HCT116 (cell line): ENCODE results near the gene ZCCHC2. TPM values are rescaled to one million over a fixed set of nuclear protein-coding genes. Genes with fewer than 3 reads are reported as not detected.

Source experiments
- ATAC-seq: fragments of 200-7000 bp; cut with Tn5 transposase; 2 replicates; pipeline ENCODE4 v1.9.1; 2020; ENCODE audit warnings: mild to moderate bottlenecking, moderate library complexity
- BruUV-seq: library from RNA; stranded (reverse); fragments of 400-500 nt; replicated peaks from 2 replicates; lab custom pipeline; 2021; lab: Mats Ljungman, UMichigan
- CTCF ChIA-PET: fragments of 300-600 bp; sonication (Branson Sonifier 250); formaldehyde crosslinking; loops from one replicate; lab custom pipeline; 2021; ENCODE audit warnings: antibody characterized with exemption; lab: Charles Lee
- POLR2A ChIA-PET: fragments of 300-600, 350-600 bp; sonication (Branson Sonifier 250); formaldehyde crosslinking; loops from one replicate; lab custom pipeline; 2021; ENCODE audit warnings: antibody characterized with exemption; lab: Charles Lee
- RAD21 ChIA-PET, 2 experiments: fragments of 300-600 bp; sonication (Branson Sonifier 250); formaldehyde crosslinking; loops; one replicate each; lab custom pipeline; 2023; ENCODE audit warnings: low total read pairs in 2 of 2; ENCODE audit not compliant: uncharacterized antibody in 2 of 2, unreplicated experiment in 2 of 2, low non-redundant PET in 1 of 2; lab: Charles Lee
- DNase-seq: peaks from one replicate; pipeline ENCODE4 v3.0.0-alpha.2; 2010; ENCODE audit warnings: low read depth, low spot score
- H2AFZ ChIP-seq: fragments of 200-600 bp; shearing (Covaris generic), sonication (generic); 2 replicates; pipeline ENCODE4 v1.6.1; 2017; ENCODE audit warnings: low read depth, mixed run types, mixed read lengths, antibody characterized with exemption, low read length; ENCODE audit not compliant: poor library complexity, severe bottlenecking
- H3K27ac ChIP-seq: 2 replicates; pipeline ENCODE4 v1.5.1; 2012; ENCODE audit warnings: low read depth, low read length
- H3K27me3 ChIP-seq: fragments of 200-600 bp; sonication (generic); 2 replicates; pipeline ENCODE4 v1.6.1; 2016; ENCODE audit warnings: mixed run types, low read length, mixed read lengths; ENCODE audit not compliant: insufficient read depth
- H3K36me3 ChIP-seq, 2 experiments: fragments of 200-500 bp in 1 of 2; fragments of 200-600 bp in 1 of 2; sonication (Bioruptor generic) in 1 of 2; sonication (generic) in 1 of 2; 2 replicates each; pipeline versions ENCODE4 v1.5.1 to v1.6.1; 2014 to 2016; ENCODE audit warnings: low read length in 2 of 2, inconsistent platforms in 1 of 2, mixed read lengths in 1 of 2, mixed run types in 1 of 2; ENCODE audit not compliant: insufficient read depth in 2 of 2, control insufficient read depth in 1 of 2
- H3K4me1 ChIP-seq, 2 experiments: fragments of 200-600 bp in 1 of 2; sonication (generic) in 1 of 2; 2 replicates each; pipeline versions ENCODE4 v1.5.1 to v1.6.1; 2012 to 2017; ENCODE audit warnings: low read length in 2 of 2, inconsistent platforms in 1 of 2, mild to moderate bottlenecking in 1 of 2, mixed read lengths in 1 of 2, mixed run types in 1 of 2, moderate library complexity in 1 of 2; ENCODE audit not compliant: insufficient read depth in 2 of 2, control insufficient read depth in 1 of 2
- H3K4me2 ChIP-seq: fragments of 200-600 bp; sonication (generic); 2 replicates; pipeline ENCODE4 v1.6.1; 2017; ENCODE audit warnings: mixed run types, low read length, mixed read lengths
- H3K4me3 ChIP-seq, 2 experiments: fragments of 200-600 bp in 1 of 2; sonication (generic) in 1 of 2; replicated peaks in 1 of 2; 2 replicates each; pipeline ENCODE4 v1.5.1; 2011 to 2016; ENCODE audit warnings: low read length in 2 of 2, control low read depth in 1 of 2, low read depth in 1 of 2, mild to moderate bottlenecking in 1 of 2, mixed read lengths in 1 of 2, mixed run types in 1 of 2
- H3K79me2 ChIP-seq: fragments of 200-600 bp; sonication (generic); 2 replicates; pipeline ENCODE4 v1.6.1; 2017; ENCODE audit warnings: mild to moderate bottlenecking, mixed run types, low read length, moderate library complexity, mixed read lengths; ENCODE audit not compliant: insufficient read depth
- H3K9ac ChIP-seq: fragments of 200-600 bp; sonication (generic); 2 replicates; pipeline ENCODE4 v1.6.1; 2016; ENCODE audit warnings: low read length, mixed read lengths
- H3K9me2 ChIP-seq: fragments of 200-600 bp; sonication (generic), shearing (Covaris generic); 2 replicates; pipeline ENCODE4 v1.6.1; 2017; ENCODE audit warnings: mixed run types, mild to moderate bottlenecking, moderate library complexity; ENCODE audit not compliant: insufficient read depth
- H3K9me3 ChIP-seq, 2 experiments: fragments of 200-500 bp in 1 of 2; fragments of 200-600 bp in 1 of 2; sonication (Bioruptor generic) in 1 of 2; sonication (generic) in 1 of 2; 2 replicates each; pipeline ENCODE4 v1.6.1; 2014 to 2017; ENCODE audit warnings: low read length in 2 of 2, mixed read lengths in 2 of 2, inconsistent platforms in 1 of 2, low read depth in 1 of 2, mild to moderate bottlenecking in 1 of 2, mixed run types in 1 of 2, moderate library complexity in 1 of 2; ENCODE audit not compliant: control insufficient read depth in 1 of 2, insufficient read depth in 1 of 2
- H4K20me1 ChIP-seq: fragments of 200-600 bp; sonication (generic), shearing (Covaris generic); 2 replicates; pipeline ENCODE4 v1.6.1; 2017; ENCODE audit warnings: mixed run types, mild to moderate bottlenecking, moderate library complexity; ENCODE audit not compliant: insufficient read depth
- CEBPB ChIP-seq: IDR thresholded peaks from 2 replicates; pipeline ENCODE4 v1.6.1; 2012; ENCODE audit warnings: low read depth
- EGR1 ChIP-seq: IDR thresholded peaks from 2 replicates; pipeline ENCODE4 v1.6.1; 2012; ENCODE audit warnings: low read depth
- ZBTB33 ChIP-seq: IDR thresholded peaks from 2 replicates; pipeline ENCODE4 v1.6.1; 2011; ENCODE audit warnings: mild to moderate bottlenecking, low read length, moderate library complexity; ENCODE audit not compliant: insufficient replicate concordance; ENCODE audit errors: extremely low read depth
- intact Hi-C: fragments of 100-400 bp; cut with micrococcal nuclease; formaldehyde crosslinking; loops from 2 replicates; pipeline ENCODE4 v1.10.0; 2022
- total RNA-seq: library from RNA; stranded (reverse); gene quantifications from one replicate; pipeline ENCODE4 v1.2.1, GENCODE V29; 2021; ENCODE audit not compliant: unreplicated experiment

The ZCCHC2 gene
- total RNA-seq, 1 experiment from 2014 or later: 17.7 TPM

- Histone ChIP-seq H3K9me2 (no peaks in the 10 kb centered on the region), H3K4me1 (peaks cover 18 to 29% of the 10 kb centered on the region in 2 experiments), H3K4me2 (peak overlapping the region; percentile 77), H3K79me2 (peaks cover 38% of the 10 kb centered on the region), H3K36me3 (no peaks in the 10 kb centered on the region), H4K20me1 (no peaks in the 10 kb centered on the region), H3K27ac (peak overlapping the region; percentile 98), H2AFZ (peak overlapping the region; percentile 0), H3K9me3 (no peaks in the 10 kb centered on the region), H3K4me3 (peak overlapping the region; percentile 76 to 83), H3K9ac (peak overlapping the region; percentile 91), H3K27me3 (no peaks in the 10 kb centered on the region)
- no peak for TF ChIP-seq CEBPB
- ATAC-seq (peak; percentile 21), DNase-seq (no peak)
- no TSS peak for BruUV-seq
- ChIA-PET CTCF (interaction anchor here (1.5 kb wide), 1 partner anchor 96 kb away, joined by 4 read pairs; no protein-coding TSS in a partner anchor), POLR2A (interaction anchor here (1.0 to 1.4 kb wide), 2 partner anchors 67 to 71 kb away, joined by 3 to 6 read pairs; no protein-coding TSS in a partner anchor), RAD21 (interaction anchor here in 1 of 2 experiments (2.1 kb wide), 1 partner anchor 96 kb away, joined by 6 read pairs; no protein-coding TSS in a partner anchor)
- intact Hi-C loops: loop anchor here (2.0 kb wide), 3 partner anchors 35 to 97 kb away; no protein-coding TSS in a partner anchor
Measured at GRCh38 chr18:62522178-62522503, 684 bp upstream of the ZCCHC2 start.

GRCh38 chr18:62523255-62523588, 397 bp downstream of the ZCCHC2 start:
- H3K36me3 ChIP-seq: no peaks in the 10 kb centered on the region
- peak overlapping the region; percentile 98 for H3K27ac ChIP-seq
- H3K9ac ChIP-seq: peak overlapping the region; percentile 91
- peak overlapping the region; percentile 77; the same call in 1 of the 2 replicates for H3K4me2 ChIP-seq
- peaks cover 21 to 38% of the 10 kb centered on the region in 2 experiments for H3K4me1 ChIP-seq
- TF ChIP-seq EGR1 (no peak), ZBTB33 (no peak)
- RAD21 ChIA-PET: no interaction called here
- no TSS peak for BruUV-seq
- CTCF ChIA-PET: interaction anchor here (1.5 kb wide), 1 partner anchor 97 kb away, joined by 4 read pairs; no protein-coding TSS in a partner anchor
- H2AFZ ChIP-seq: no peak overlapping the region
- no peaks in the 10 kb centered on the region for H3K27me3 ChIP-seq
- peaks cover 49% of the 10 kb centered on the region for H3K79me2 ChIP-seq
- DNase-seq (no peak), ATAC-seq (no peak)
- POLR2A ChIA-PET: interaction anchor here (1.0 to 1.4 kb wide), 3 partner anchors 68 to 198 kb away, joined by 3 to 6 read pairs (median 4); partner anchors contain the start of gene TNFRSF11A
- no peaks in the 10 kb centered on the region for H3K9me3 ChIP-seq
- peak overlapping the region; percentile 61 to 83; a peak in 3 of 4 replicates for H3K4me3 ChIP-seq
- intact Hi-C loops: loop anchor here (2.0 kb wide), 3 partner anchors 36 to 98 kb away; no protein-coding TSS in a partner anchor
- H4K20me1 ChIP-seq: no peaks in the 10 kb centered on the region
- no peaks in the 10 kb centered on the region for H3K9me2 ChIP-seq
